ENCODE data around the gene TADA2B.

- TF ChIP-seq SUZ12 (IDR thresholded peaks at IDR 0.05; ENCODE audit: extremely low read depth, insufficient read depth, insufficient read length) (no peak), YY1 (IDR thresholded peaks at IDR 0.05; ENCODE audit: insufficient read depth, insufficient read length) (no peak)
Observed at GRCh38 chr4:7062816-7063215, 19.6 kb downstream of the TADA2B start.

Measured in NT2/D1 (cell line).